BLaER1 (cell line): ENCODE measurements around the gene HUS1B.

Experiments used
- H3K27ac ChIP-seq: shearing (Covaris generic); formaldehyde crosslinking; 2 replicates; pipeline ENCODE4 v1.8.1; 2022
- H3K27me3 ChIP-seq: shearing (Covaris generic); formaldehyde crosslinking; 2 replicates; pipeline ENCODE4 v1.8.1; 2022
- H3K36me3 ChIP-seq: shearing (Covaris generic); formaldehyde crosslinking; 2 replicates; pipeline ENCODE4 v1.8.1; 2022
- H3K4me1 ChIP-seq: shearing (Covaris generic); formaldehyde crosslinking; 2 replicates; pipeline ENCODE4 v1.8.1; 2022
- H3K4me2 ChIP-seq: shearing (Covaris generic); formaldehyde crosslinking; 2 replicates; pipeline ENCODE4 v1.8.1; 2022
- H3K4me3 ChIP-seq: shearing (Covaris generic); formaldehyde crosslinking; 2 replicates; pipeline ENCODE4 v1.8.1; 2022
- H3K9ac ChIP-seq: shearing (Covaris generic); formaldehyde crosslinking; 2 replicates; pipeline ENCODE4 v1.8.1; 2022
- H3K9me3 ChIP-seq: shearing (Covaris generic); formaldehyde crosslinking; 2 replicates; pipeline ENCODE4 v1.8.1; 2022
- H4K20me1 ChIP-seq: shearing (Covaris generic); formaldehyde crosslinking; 2 replicates; pipeline ENCODE4 v1.8.1; 2022
- Cebpa-rat ChIP-seq: shearing (Covaris generic); IDR thresholded peaks from 2 replicates; pipeline ENCODE4 v1.8.1; 2022

Gene HUS1B

GRCh38 chr6:610882-611281, 46.0 kb downstream of the HUS1B start:
- TF ChIP-seq Cebpa-rat, result no peak
- Histone ChIP-seq H3K9me3 (no peaks in the 10 kb centered on the region), H3K27me3 (no peaks in the 10 kb centered on the region)

GRCh38 chr6:609905-610304, 47.0 kb downstream of the HUS1B start:
- Histone ChIP-seq H3K4me2 (no peak overlapping the region), H3K36me3 (peaks cover 19% of the 10 kb centered on the region; the same call in 1 of the 2 replicates), H3K4me1 (peaks cover 10% of the 10 kb centered on the region), H3K9ac (no peak overlapping the region), H3K9me3 (no peaks in the 10 kb centered on the region), H4K20me1 (no peaks in the 10 kb centered on the region), H3K4me3 (no peak overlapping the region), H3K27ac (no peak overlapping the region), H3K27me3 (no peaks in the 10 kb centered on the region)
- no peak for TF ChIP-seq Cebpa-rat

More at GRCh38 chr6:610882-611281, 46.0 kb downstream of the HUS1B start:
- peaks cover 24% of the 10 kb centered on the region; the same call in 1 of the 2 replicates for H3K36me3 ChIP-seq
- peaks cover 10% of the 10 kb centered on the region for H3K4me1 ChIP-seq
- H4K20me1 ChIP-seq, result no peaks in the 10 kb centered on the region
- no peak overlapping the region for H3K27ac ChIP-seq
- no peak overlapping the region for H3K9ac ChIP-seq
- H3K4me3 ChIP-seq, result no peak overlapping the region
- peak overlapping the region; percentile 37 for H3K4me2 ChIP-seq

- Histone ChIP-seq H3K4me3 (no peak overlapping the region), H3K4me1 (peaks cover 10% of the 10 kb centered on the region), H3K36me3 (peaks cover 24% of the 10 kb centered on the region), H4K20me1 (no peaks in the 10 kb centered on the region), H3K27ac (no peak overlapping the region), H3K27me3 (no peaks in the 10 kb centered on the region), H3K9ac (no peak overlapping the region), H3K9me3 (no peaks in the 10 kb centered on the region), H3K4me2 (no peak overlapping the region)
- TF ChIP-seq Cebpa-rat, result no peak
Observed at GRCh38 chr6:606829-607379, 50.0 kb downstream of the HUS1B start.
